Osteoblast (primary cell): ENCODE results near the gene KLC1. TPM values are rescaled to one million over a fixed set of nuclear protein-coding genes. Genes with fewer than 3 reads are reported as not detected.

Source experiments
- DNase-seq: peaks from one replicate; pipeline ENCODE4 v3.0.0; 2011; ENCODE audit warnings: low spot score, mixed read lengths; ENCODE audit not compliant: insufficient read length; ENCODE audit errors: missing footprints
- H2AFZ ChIP-seq: 2 replicates; pipeline ENCODE4 v1.6.0; 2011; ENCODE audit warnings: mild to moderate bottlenecking, low read length
- H3K27ac ChIP-seq: 2 replicates; pipeline ENCODE4 v1.5.1; 2011; ENCODE audit warnings: mild to moderate bottlenecking, low read depth, low read length, moderate library complexity
- H3K27me3 ChIP-seq: 2 replicates; pipeline ENCODE4 v1.6.0; 2012; ENCODE audit warnings: mild to moderate bottlenecking, control low read depth, inconsistent platforms, low read length, moderate library complexity; ENCODE audit not compliant: insufficient read depth
- H3K36me3 ChIP-seq: 2 replicates; pipeline ENCODE4 v1.5.1; 2011; ENCODE audit warnings: mild to moderate bottlenecking, low read length, control low read depth, moderate library complexity; ENCODE audit not compliant: insufficient read depth
- H3K4me1 ChIP-seq: 2 replicates; pipeline ENCODE4 v1.5.1; 2011; ENCODE audit warnings: mild to moderate bottlenecking, low read length, control low read depth, moderate library complexity; ENCODE audit not compliant: insufficient read depth
- H3K4me2 ChIP-seq: 2 replicates; pipeline ENCODE4 v1.6.0; 2011; ENCODE audit warnings: mild to moderate bottlenecking, low read length; ENCODE audit not compliant: insufficient read depth
- H3K4me3 ChIP-seq: fragments of 200-600 bp; sonication (generic); 3 replicates; pipeline ENCODE4 v1.5.1; 2012; ENCODE audit warnings: mild to moderate bottlenecking, low read length, inconsistent platforms; ENCODE audit not compliant: insufficient read depth
- H3K79me2 ChIP-seq: 2 replicates; pipeline ENCODE4 v1.6.0; 2012; ENCODE audit warnings: mild to moderate bottlenecking, low read length, control low read depth, inconsistent platforms; ENCODE audit not compliant: insufficient read depth
- H3K9me3 ChIP-seq: 2 replicates; pipeline ENCODE4 v1.5.1; 2011; ENCODE audit warnings: low read depth, low read length, control low read depth
- H4K20me1 ChIP-seq: 2 replicates; pipeline ENCODE4 v1.6.0; 2012; ENCODE audit warnings: mild to moderate bottlenecking, low read length, control low read depth; ENCODE audit not compliant: insufficient read depth
- total RNA-seq: library from RNA; depleted of rRNA; stranded (reverse); fragments of >200 nt; gene quantifications from 2 replicates; pipeline ENCODE4 v1.2.3, GENCODE V29; 2012
- TF ChIP-seq, protein P1 (sequence below): IDR thresholded peaks from 2 replicates; pipeline ENCODE4 v1.5.1; 2011; ENCODE audit warnings: mild to moderate bottlenecking, low read depth, low read length, moderate library complexity; ENCODE audit errors: extremely low read depth

KLC1 gene
- total RNA-seq, 1 donor = 205 TPM

DNA sequence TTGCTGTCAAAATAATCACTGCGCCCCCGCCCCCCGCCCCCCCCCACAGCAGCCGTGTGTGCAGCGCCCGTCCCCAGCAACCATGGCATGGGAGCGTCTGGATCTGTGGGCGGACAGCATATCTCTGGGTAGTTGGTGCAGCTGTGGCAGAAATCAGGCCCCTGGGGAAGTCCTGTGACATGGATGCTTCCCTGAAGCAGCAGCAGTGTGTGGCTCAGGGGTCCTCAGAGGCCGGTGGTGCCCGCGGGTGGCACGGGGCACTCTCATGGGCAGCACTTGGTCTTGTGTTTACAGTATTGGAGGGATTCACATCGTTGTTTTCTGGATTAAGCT is 67.0 kb downstream of the KLC1 start:
- Histone ChIP-seq H3K36me3 (peaks cover 64% of the 10 kb centered on the region), H3K27ac (peak overlapping the region; percentile 15), H3K79me2 (peaks cover 82% of the 10 kb centered on the region), H2AFZ (no peak overlapping the region), H3K4me3 (no peak overlapping the region), H3K4me1 (no peaks in the 10 kb centered on the region), H3K27me3 (no peaks in the 10 kb centered on the region), H3K4me2 (no peak overlapping the region), H4K20me1 (peaks cover 14% of the 10 kb centered on the region), H3K9me3 (no peaks in the 10 kb centered on the region)
- TF ChIP-seq, protein P1, sequence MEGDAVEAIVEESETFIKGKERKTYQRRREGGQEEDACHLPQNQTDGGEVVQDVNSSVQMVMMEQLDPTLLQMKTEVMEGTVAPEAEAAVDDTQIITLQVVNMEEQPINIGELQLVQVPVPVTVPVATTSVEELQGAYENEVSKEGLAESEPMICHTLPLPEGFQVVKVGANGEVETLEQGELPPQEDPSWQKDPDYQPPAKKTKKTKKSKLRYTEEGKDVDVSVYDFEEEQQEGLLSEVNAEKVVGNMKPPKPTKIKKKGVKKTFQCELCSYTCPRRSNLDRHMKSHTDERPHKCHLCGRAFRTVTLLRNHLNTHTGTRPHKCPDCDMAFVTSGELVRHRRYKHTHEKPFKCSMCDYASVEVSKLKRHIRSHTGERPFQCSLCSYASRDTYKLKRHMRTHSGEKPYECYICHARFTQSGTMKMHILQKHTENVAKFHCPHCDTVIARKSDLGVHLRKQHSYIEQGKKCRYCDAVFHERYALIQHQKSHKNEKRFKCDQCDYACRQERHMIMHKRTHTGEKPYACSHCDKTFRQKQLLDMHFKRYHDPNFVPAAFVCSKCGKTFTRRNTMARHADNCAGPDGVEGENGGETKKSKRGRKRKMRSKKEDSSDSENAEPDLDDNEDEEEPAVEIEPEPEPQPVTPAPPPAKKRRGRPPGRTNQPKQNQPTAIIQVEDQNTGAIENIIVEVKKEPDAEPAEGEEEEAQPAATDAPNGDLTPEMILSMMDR = no peak
- peak; percentile 85 for DNase-seq

DNA sequence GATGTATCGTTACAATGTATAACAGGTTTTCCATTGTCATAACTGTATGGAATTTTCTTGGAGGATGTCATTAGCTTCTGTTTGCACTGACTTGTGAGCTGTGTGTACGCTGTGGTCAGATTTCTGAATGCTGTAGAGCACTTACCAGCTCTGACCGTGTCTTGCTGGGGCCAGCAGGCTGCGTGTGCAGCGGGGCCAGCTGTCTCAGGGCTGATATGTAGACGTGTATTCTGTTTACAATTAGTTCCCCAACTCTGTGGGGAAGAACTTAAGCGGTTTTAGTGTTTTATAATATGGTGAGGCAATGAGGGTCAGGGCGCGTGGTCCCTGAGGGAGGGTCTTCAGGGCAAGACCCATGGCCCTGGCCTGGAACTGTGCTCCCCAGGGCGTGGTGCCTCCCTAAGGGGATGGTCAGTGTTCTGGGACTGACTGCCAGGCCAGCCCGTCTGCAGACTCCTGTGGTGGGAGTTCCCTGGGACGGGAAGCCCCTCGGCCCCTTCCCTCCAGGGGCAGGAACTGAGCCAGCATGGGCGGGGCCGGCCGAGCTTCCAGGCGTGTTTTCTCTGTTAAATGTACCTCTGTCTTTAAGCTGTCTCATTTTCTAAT is 67.6 kb downstream of the KLC1 start:
- TF ChIP-seq, protein P1 = no peak
- H3K27me3 ChIP-seq = no peaks in the 10 kb centered on the region
- no peaks in the 10 kb centered on the region for H3K4me1 ChIP-seq
- no peak overlapping the region for H3K4me2 ChIP-seq
- no peak overlapping the region for H3K4me3 ChIP-seq
- peaks cover 80% of the 10 kb centered on the region for H3K79me2 ChIP-seq
- no peak overlapping the region for H2AFZ ChIP-seq
- H3K36me3 ChIP-seq = peaks cover 67% of the 10 kb centered on the region
- H4K20me1 ChIP-seq = peaks cover 14% of the 10 kb centered on the region
- H3K9me3 ChIP-seq = no peaks in the 10 kb centered on the region
- peak; percentile 96 for DNase-seq
- peak overlapping the region; percentile 15 for H3K27ac ChIP-seq

DNA sequence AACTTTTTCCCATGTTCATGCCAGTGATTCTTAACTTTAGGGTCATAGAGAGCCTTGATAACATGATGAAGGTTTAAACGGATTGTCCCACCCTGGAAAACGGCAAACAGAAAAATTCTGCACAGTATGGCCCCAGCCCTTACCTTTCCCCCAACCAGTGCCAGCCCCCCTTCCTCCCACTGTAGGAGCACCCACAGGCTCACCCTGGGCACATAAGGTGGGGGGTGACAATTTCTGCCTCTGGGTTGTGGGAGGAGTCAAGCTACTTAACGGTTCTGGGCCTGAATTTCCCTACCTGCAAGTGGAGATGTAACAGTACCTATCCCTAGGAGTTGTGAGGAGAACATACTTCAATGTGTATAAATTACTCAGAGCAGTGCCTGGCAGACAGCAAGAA is 68.2 kb downstream of the KLC1 start:
- TF ChIP-seq, protein P1 = no peak
- Histone ChIP-seq H3K9me3 (no peaks in the 10 kb centered on the region), H3K79me2 (peaks cover 74% of the 10 kb centered on the region), H3K4me3 (no peak overlapping the region), H3K27ac (peak overlapping the region; percentile 15), H4K20me1 (peaks cover 10% of the 10 kb centered on the region), H3K36me3 (peaks cover 70% of the 10 kb centered on the region), H3K4me1 (no peaks in the 10 kb centered on the region), H3K27me3 (no peaks in the 10 kb centered on the region), H2AFZ (no peak overlapping the region), H3K4me2 (no peak overlapping the region)
- peak; percentile 73 for DNase-seq

DNA sequence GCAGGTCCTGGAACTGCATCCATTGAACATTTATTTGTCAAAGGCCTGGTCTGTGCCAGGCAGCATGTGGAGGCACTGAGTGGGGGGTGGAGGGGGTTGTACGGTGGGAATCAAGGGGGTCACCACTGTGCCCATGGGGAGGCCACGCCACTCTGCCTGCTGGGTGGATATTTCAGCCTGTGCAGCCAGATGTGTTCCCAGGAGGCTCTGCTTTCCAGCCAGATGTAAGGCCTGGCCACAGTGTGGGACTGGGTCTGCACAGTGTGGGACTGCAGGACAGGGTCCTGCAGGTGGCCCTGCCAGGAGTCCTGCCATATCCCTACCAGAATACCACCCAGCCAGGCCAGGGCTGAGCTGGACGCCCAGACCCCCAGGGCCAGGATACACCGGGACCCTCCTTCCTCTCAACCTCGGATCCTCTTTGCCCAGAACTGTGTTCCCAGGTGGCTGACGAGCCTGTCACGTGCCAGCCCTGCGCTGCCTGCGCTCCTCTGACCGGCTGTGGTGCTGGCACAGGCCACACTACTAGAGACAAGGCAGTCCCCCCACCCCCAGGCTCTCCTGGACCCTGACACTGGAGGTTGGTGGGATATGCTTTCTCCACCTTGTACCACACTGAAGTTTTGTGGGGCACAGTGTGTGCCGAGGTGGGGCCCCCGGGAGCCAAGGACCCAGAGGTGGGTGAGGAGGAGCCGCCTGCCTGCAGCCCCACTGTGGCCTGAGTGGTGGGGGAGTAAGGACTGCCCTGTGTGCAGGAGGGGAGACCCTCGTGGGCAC is 68.8 kb downstream of the KLC1 start:
- Histone ChIP-seq H3K4me3 (no peak overlapping the region), H3K4me1 (no peaks in the 10 kb centered on the region), H3K79me2 (peaks cover 68% of the 10 kb centered on the region), H3K36me3 (peaks cover 70% of the 10 kb centered on the region), H3K9me3 (no peaks in the 10 kb centered on the region), H3K27ac (no peak overlapping the region), H4K20me1 (peaks cover 12% of the 10 kb centered on the region), H3K4me2 (no peak overlapping the region), H3K27me3 (no peaks in the 10 kb centered on the region), H2AFZ (no peak overlapping the region)
- TF ChIP-seq, protein P1 = no peak
- peak; percentile 83 for DNase-seq
